Duodenal mucosa (tissue), 2 donors: ENCODE data around the gene KIAA0513.

Source experiments
- H3K27ac ChIP-seq: one replicate; pipeline ENCODE4 v1.7.0; 2013; ENCODE audit warnings: low read depth, low read length
- H3K27me3 ChIP-seq, 2 donors: one replicate each; pipeline ENCODE4 v1.7.0; 2013; ENCODE audit warnings: low read length in 2 of 2, control low read depth in 1 of 2; ENCODE audit not compliant: insufficient read depth in 2 of 2, control insufficient read depth in 1 of 2
- H3K36me3 ChIP-seq, 2 donors: one replicate each; pipeline ENCODE4 v1.7.0; 2013; ENCODE audit warnings: low read length in 2 of 2, control low read depth in 1 of 2; ENCODE audit not compliant: insufficient read depth in 2 of 2, control insufficient read depth in 1 of 2
- H3K4me1 ChIP-seq, 2 donors: one replicate each; pipeline ENCODE4 v1.7.0; 2013; ENCODE audit warnings: low read length in 2 of 2, control low read depth in 1 of 2; ENCODE audit not compliant: insufficient read depth in 2 of 2, control insufficient read depth in 1 of 2
- H3K4me3 ChIP-seq, 2 donors: one replicate each; pipeline ENCODE4 v1.7.0; 2013; ENCODE audit warnings: low read length in 2 of 2, low read depth in 1 of 2
- H3K9ac ChIP-seq, 2 donors: one replicate each; pipeline ENCODE4 v1.7.0; 2013; ENCODE audit warnings: low read length in 2 of 2, low read depth in 1 of 2
- H3K9me3 ChIP-seq, 2 donors: one replicate each; pipeline ENCODE4 v1.7.0; 2013; ENCODE audit warnings: low read length in 2 of 2, control low read depth in 1 of 2; ENCODE audit not compliant: control insufficient read depth in 1 of 2

Gene KIAA0513

GRCh38 chr16:85055493-85056210 is 28.1 kb downstream of the KIAA0513 start:
- no peaks in the 10 kb centered on the region for H3K9me3 ChIP-seq
- H3K27ac ChIP-seq: peak overlapping the region; percentile 34
- peaks cover 36 to 38% of the 10 kb centered on the region in 2 donors for H3K4me1 ChIP-seq
- H3K4me3 ChIP-seq: peak overlapping the region; percentile 37 to 54
- H3K9ac ChIP-seq: peak overlapping the region; percentile 14 to 43
- H3K27me3 ChIP-seq: no peaks in the 10 kb centered on the region
- H3K36me3 ChIP-seq: no peaks in the 10 kb centered on the region

- H3K27ac ChIP-seq: peak overlapping the region; percentile 34
- H3K4me1 ChIP-seq: peaks cover 30 to 32% of the 10 kb centered on the region in 2 donors
- H3K9ac ChIP-seq: peak overlapping the region; percentile 14 to 43
- no peaks in the 10 kb centered on the region for H3K36me3 ChIP-seq
- H3K4me3 ChIP-seq: peak overlapping the region; percentile 37 to 54
- H3K9me3 ChIP-seq: no peaks in the 10 kb centered on the region
- H3K27me3 ChIP-seq: no peaks in the 10 kb centered on the region
Measured at GRCh38 chr16:85056211-85056748, 28.7 kb downstream of the KIAA0513 start.

- no peak overlapping the region for H3K27ac ChIP-seq
Measured at GRCh38 chr16:85057212-85057889, 29.8 kb downstream of the KIAA0513 start.

DNA sequence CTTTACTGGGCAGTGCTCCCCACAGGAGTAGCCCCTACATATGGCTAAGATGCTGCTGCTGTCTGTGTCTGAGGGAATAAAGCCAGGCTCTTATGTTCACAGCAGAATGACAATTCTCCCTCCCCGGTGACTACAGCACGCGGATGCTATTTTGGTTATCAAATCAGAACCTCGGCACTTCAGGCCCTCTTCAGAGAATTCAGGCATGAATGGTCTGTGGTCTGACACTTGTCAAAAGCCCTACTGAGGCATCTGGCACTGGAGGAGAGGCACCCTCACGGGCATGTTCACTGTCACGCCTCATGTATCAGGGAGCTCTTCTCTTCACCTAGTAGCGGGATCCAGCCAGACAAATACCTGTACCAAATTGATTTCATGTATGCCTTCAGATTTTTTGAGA is 30.4 kb downstream of the KIAA0513 start:
- Histone ChIP-seq H3K4me1 (peaks cover 29% of the 10 kb centered on the region in 2 donors), H3K4me3 (no peak overlapping the region), H3K9ac (no peak overlapping the region), H3K36me3 (no peaks in the 10 kb centered on the region), H3K27me3 (no peaks in the 10 kb centered on the region), H3K9me3 (no peaks in the 10 kb centered on the region), H3K27ac (no peak overlapping the region)

More at GRCh38 chr16:85057212-85057889, 29.8 kb downstream of the KIAA0513 start:
- Histone ChIP-seq H3K9ac (no peak overlapping the region), H3K4me1 (peaks cover 29% of the 10 kb centered on the region in 2 donors), H3K9me3 (no peaks in the 10 kb centered on the region), H3K4me3 (no peak overlapping the region), H3K36me3 (no peaks in the 10 kb centered on the region), H3K27me3 (no peaks in the 10 kb centered on the region)

GRCh38 chr16:85058909-85059308 is 31.3 kb downstream of the KIAA0513 start:
- H3K9me3 ChIP-seq: no peaks in the 10 kb centered on the region
- peaks cover 29% of the 10 kb centered on the region in 2 donors for H3K4me1 ChIP-seq
- H3K27ac ChIP-seq: no peak overlapping the region
- no peak overlapping the region for H3K4me3 ChIP-seq
- no peaks in the 10 kb centered on the region for H3K27me3 ChIP-seq
- H3K36me3 ChIP-seq: no peaks in the 10 kb centered on the region
- H3K9ac ChIP-seq: no peak overlapping the region

DNA sequence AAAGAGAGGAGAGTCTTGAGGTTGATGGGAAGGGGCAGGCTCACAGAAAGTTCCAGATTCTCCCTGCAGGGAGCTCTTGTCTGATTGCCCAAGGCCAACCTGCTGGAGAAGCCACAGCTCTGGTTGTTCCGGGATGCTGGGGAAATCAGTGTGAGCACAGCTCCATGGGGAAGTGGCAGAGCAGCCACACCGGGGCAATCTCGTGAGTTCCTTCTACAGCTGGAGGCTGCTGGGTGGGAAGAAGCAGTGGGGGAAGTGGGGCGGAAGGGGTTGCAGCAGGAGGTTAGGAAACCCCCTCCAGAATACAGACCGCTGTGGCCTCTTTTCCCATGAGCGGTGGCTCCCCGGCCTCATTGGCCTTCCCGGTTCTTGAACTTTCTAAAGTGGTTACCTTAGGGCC is 34.0 kb downstream of the KIAA0513 start:
- Histone ChIP-seq H3K27me3 (no peaks in the 10 kb centered on the region), H3K9me3 (no peaks in the 10 kb centered on the region), H3K36me3 (no peaks in the 10 kb centered on the region), H3K9ac (no peak overlapping the region), H3K27ac (no peak overlapping the region), H3K4me1 (peaks cover 8% of the 10 kb centered on the region in 2 donors), H3K4me3 (no peak overlapping the region)

DNA sequence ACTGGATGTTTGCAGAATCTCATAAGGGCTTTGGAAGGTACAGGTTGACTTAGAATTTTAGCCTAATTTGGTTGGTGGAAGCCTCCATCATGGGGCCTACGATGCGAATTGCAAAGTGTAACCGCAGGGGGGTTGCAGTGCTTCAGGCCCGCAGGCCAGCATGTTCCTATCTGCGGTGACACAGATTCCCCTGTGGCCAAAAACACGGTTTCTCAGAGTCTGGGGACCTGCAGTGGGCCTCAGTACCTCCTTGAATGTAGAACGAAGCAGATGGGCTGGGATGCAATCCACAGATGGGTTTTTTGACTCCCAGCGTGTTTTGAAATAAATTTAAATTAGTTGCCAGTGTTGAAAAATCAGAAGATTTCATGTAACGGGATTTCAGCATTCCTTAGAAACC is 34.7 kb downstream of the KIAA0513 start:
- peaks cover under 1 to 4% of the 10 kb centered on the region in 2 donors for H3K4me1 ChIP-seq
- no peak overlapping the region for H3K27ac ChIP-seq
- no peak overlapping the region for H3K9ac ChIP-seq
- H3K36me3 ChIP-seq: peaks cover 3 to 4% of the 10 kb centered on the region in 2 donors
- no peaks in the 10 kb centered on the region for H3K9me3 ChIP-seq
- H3K27me3 ChIP-seq: no peaks in the 10 kb centered on the region
- no peak overlapping the region for H3K4me3 ChIP-seq

DNA sequence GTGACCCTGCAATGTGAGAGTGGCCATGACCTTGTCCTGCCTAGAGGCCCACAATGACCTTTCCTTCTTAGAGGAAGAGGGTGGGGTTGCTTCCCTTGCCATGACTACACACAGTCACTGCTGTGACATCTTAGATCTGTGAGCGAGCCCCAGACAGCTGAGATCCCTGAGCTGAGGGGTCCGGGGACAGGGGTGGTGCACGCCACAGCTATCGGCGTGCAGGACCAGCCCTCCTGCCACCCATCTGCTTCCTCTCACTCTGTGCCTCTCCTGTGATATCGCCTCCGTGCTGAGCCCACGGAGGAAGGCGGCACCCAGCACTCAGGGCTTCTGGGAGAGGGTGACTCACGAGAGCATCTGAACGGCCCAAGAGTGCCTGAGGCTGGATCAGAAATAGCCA is 35.2 kb downstream of the KIAA0513 start:
- Histone ChIP-seq H3K9ac (no peak overlapping the region), H3K4me1 (peaks cover 0 to 3% of the 10 kb centered on the region in 2 donors)

DNA sequence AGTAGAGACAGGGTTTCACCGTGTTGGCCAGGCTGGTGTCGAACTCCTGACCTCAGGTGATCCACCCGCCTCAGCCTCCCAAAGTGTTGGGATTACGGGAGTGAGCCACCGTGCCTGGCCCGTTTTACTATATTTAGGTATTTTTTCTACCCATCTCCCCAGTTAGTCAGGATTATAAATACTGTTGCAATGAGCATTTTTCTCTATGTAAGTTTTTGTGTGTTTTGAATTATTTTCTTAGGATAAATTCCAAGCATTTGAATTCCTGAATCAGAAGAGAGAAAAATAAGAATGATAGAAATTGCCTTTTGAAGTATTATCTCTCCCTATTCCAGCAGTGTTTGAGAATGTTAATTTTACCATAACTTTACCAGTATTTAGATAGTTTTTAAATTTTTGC is 36.6 kb downstream of the KIAA0513 start:
- Histone ChIP-seq H3K27ac (no peak overlapping the region), H3K27me3 (no peaks in the 10 kb centered on the region), H3K4me3 (no peak overlapping the region), H3K9ac (no peak overlapping the region), H3K9me3 (no peaks in the 10 kb centered on the region), H3K4me1 (no peaks in the 10 kb centered on the region), H3K36me3 (peaks cover 3 to 10% of the 10 kb centered on the region in 2 donors)

More for the DNA sequence above, 35.2 kb downstream of the KIAA0513 start:
- Histone ChIP-seq H3K4me3 (no peak overlapping the region), H3K36me3 (peaks cover 3 to 4% of the 10 kb centered on the region in 2 donors), H3K27ac (no peak overlapping the region), H3K27me3 (no peaks in the 10 kb centered on the region), H3K9me3 (no peaks in the 10 kb centered on the region)

DNA sequence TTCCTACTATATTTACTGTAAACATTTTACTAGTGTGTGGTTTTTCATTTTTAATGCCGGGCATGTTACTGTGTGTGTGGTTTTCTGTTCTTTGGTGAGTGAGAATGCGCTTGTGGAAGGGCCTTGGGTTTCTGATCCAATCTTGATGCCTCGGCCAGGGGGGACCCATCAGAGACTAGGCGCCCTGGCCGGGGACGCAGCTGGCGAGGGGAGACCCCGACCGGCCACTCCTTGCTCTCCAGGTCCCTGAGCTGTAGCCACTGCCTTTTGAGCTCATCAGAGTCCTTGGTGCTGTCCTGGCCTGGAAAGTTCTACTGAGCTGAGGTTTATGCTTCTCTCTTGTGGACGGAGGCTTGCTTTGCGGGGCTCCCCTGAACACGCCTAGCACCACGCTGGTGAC is 37.5 kb downstream of the KIAA0513 start:
- Histone ChIP-seq H3K27me3 (no peaks in the 10 kb centered on the region), H3K9me3 (no peaks in the 10 kb centered on the region), H3K27ac (no peak overlapping the region), H3K4me3 (no peak overlapping the region), H3K4me1 (no peaks in the 10 kb centered on the region), H3K9ac (no peak overlapping the region), H3K36me3 (peaks cover 10 to 16% of the 10 kb centered on the region in 2 donors)
